IMR-90 (cell line): Measurements from ENCODE around the gene NISCH. TPM values are rescaled to one million over a fixed set of nuclear protein-coding genes. Genes with fewer than 3 reads are reported as not detected.

Source experiments
- ATAC-seq: fragments of 200-7000 bp; cut with Tn5 transposase; 2 replicates; pipeline ENCODE4 v1.9.1; 2020; ENCODE audit warnings: low read depth, mild to moderate bottlenecking, moderate library complexity
- BruUV-seq: library from RNA; stranded (reverse); fragments of 400-500 nt; replicated peaks from 2 replicates; lab custom pipeline; 2021; lab: Mats Ljungman, UMichigan
- CTCF ChIA-PET: fragments of 300-600 bp; formaldehyde crosslinking; extraction: SDS; loops from one replicate; lab custom pipeline; 2021; ENCODE audit warnings: antibody characterized with exemption; lab: Yijun Ruan, JAX
- POLR2A ChIA-PET: fragments of 300-600 bp; sonication (Branson Sonifier 250); formaldehyde crosslinking; loops from one replicate; lab custom pipeline; 2022; ENCODE audit warnings: antibody characterized with exemption; ENCODE audit not compliant: unreplicated experiment; lab: Charles Lee
- DNase-seq: peaks from one replicate; pipeline ENCODE4 v3.0.0; 2013
- H2AFZ ChIP-seq: replicated peaks from 2 replicates; pipeline ENCODE3; 2013; ENCODE audit warnings: low read length, mild to moderate bottlenecking; ENCODE audit not compliant: poor library complexity
- H2AK5ac ChIP-seq: 2 replicates; pipeline ENCODE4 v1.6.1; 2013; ENCODE audit warnings: low read depth, low read length, inconsistent platforms
- H2AK9ac ChIP-seq: replicated peaks from 2 replicates; pipeline ENCODE3; 2013; ENCODE audit warnings: mild to moderate bottlenecking, low read depth, low read length, moderate library complexity; ENCODE audit not compliant: poor library complexity
- H2BK120ac ChIP-seq: 2 replicates; pipeline ENCODE4 v1.6.1; 2013; ENCODE audit warnings: low read depth, low read length, inconsistent platforms
- H2BK15ac ChIP-seq: 3 replicates; pipeline ENCODE4 v1.6.1; 2013; ENCODE audit warnings: low read depth, low read length, inconsistent platforms
- H2BK20ac ChIP-seq: 2 replicates; pipeline ENCODE4 v1.6.1; 2013; ENCODE audit warnings: low read depth, mild to moderate bottlenecking, inconsistent platforms, low read length, moderate library complexity
- H2BK5ac ChIP-seq: 2 replicates; pipeline ENCODE4 v1.6.1; 2013; ENCODE audit warnings: mild to moderate bottlenecking, low read depth, low read length, inconsistent platforms; ENCODE audit not compliant: poor library complexity, severe bottlenecking
- H3K14ac ChIP-seq: replicated peaks from 2 replicates; pipeline ENCODE4 v1.6.1; 2013; ENCODE audit warnings: low read depth, low read length, inconsistent platforms
- H3K18ac ChIP-seq: 2 replicates; pipeline ENCODE4 v1.6.1; 2013; ENCODE audit warnings: low read depth, low read length, control low read depth
- H3K23ac ChIP-seq: 2 replicates; pipeline ENCODE4 v1.6.1; 2013; ENCODE audit warnings: low read depth, low read length, inconsistent platforms
- H3K27ac ChIP-seq: 2 replicates; pipeline ENCODE4 v1.5.1; 2013; ENCODE audit warnings: mild to moderate bottlenecking, control low read depth, low read length; ENCODE audit not compliant: insufficient read depth
- H3K27me3 ChIP-seq: 2 replicates; pipeline ENCODE4 v1.6.1; 2013; ENCODE audit warnings: low read length; ENCODE audit not compliant: control insufficient read depth, insufficient read depth
- H3K36me3 ChIP-seq: 2 replicates; pipeline ENCODE4 v1.6.1; 2013; ENCODE audit warnings: low read length, mixed read lengths; ENCODE audit not compliant: control insufficient read depth, insufficient read depth
- H3K4ac ChIP-seq: 2 replicates; pipeline ENCODE4 v1.6.1; 2013; ENCODE audit warnings: low read depth, low read length, inconsistent platforms
- H3K4me1 ChIP-seq: 2 replicates; pipeline ENCODE4 v1.6.1; 2013; ENCODE audit warnings: low read length, mixed read lengths; ENCODE audit not compliant: control insufficient read depth, insufficient read depth
- H3K4me2 ChIP-seq: 2 replicates; pipeline ENCODE4 v1.6.1; 2013; ENCODE audit warnings: low read depth, mild to moderate bottlenecking, control low read depth, low read length, moderate library complexity
- H3K4me3 ChIP-seq: 2 replicates; pipeline ENCODE4 v1.5.1; 2013; ENCODE audit warnings: low read depth, mild to moderate bottlenecking, control low read depth, low read length, moderate library complexity; ENCODE audit not compliant: insufficient read depth
- H3K56ac ChIP-seq: 2 replicates; pipeline ENCODE4 v1.6.1; 2013; ENCODE audit warnings: low read length, inconsistent platforms; ENCODE audit not compliant: insufficient read depth; ENCODE audit errors: extremely low read depth
- H3K79me1 ChIP-seq, 2 experiments: 2 replicates each; pipeline ENCODE4 v1.6.1; 2013; ENCODE audit warnings: low read length in 2 of 2, inconsistent platforms in 1 of 2, low read depth in 1 of 2
- H3K9ac ChIP-seq: 2 replicates; pipeline ENCODE4 v1.6.1; 2013; ENCODE audit warnings: low read depth, low read length, control low read depth
- H3K9me1 ChIP-seq: 2 replicates; pipeline ENCODE4 v1.6.1; 2013; ENCODE audit warnings: low read length, inconsistent platforms; ENCODE audit not compliant: insufficient read depth
- H3K9me3 ChIP-seq: 2 replicates; pipeline ENCODE4 v1.6.1; 2013; ENCODE audit warnings: low read length; ENCODE audit not compliant: control insufficient read depth, insufficient read depth
- H4K20me1 ChIP-seq: 2 replicates; pipeline ENCODE4 v1.6.1; 2013; ENCODE audit warnings: low read length, inconsistent platforms; ENCODE audit not compliant: insufficient read depth
- H4K5ac ChIP-seq: 2 replicates; pipeline ENCODE4 v1.6.1; 2013; ENCODE audit warnings: mild to moderate bottlenecking, low read depth, low read length, control low read depth
- H4K8ac ChIP-seq, 2 experiments: 2 replicates each; pipeline ENCODE4 v1.6.1; 2013; ENCODE audit warnings: low read depth in 2 of 2, low read length in 2 of 2, control low read depth in 1 of 2, inconsistent platforms in 1 of 2
- H4K91ac ChIP-seq: 2 replicates; pipeline ENCODE4 v1.6.1; 2013; ENCODE audit warnings: low read depth, low read length, inconsistent platforms; ENCODE audit not compliant: insufficient read depth
- FOS ChIP-seq: fragments of 150-350 bp; IDR thresholded peaks from 2 replicates; pipeline ENCODE4 v1.6.1; 2016; ENCODE audit warnings: low read depth, low read length
- RAD21 ChIP-seq: IDR thresholded peaks from 2 replicates; pipeline ENCODE4 v1.6.1; 2012; ENCODE audit warnings: low read length, improper control_type of control experiment
- RCOR1 ChIP-seq: IDR thresholded peaks from 2 replicates; pipeline ENCODE4 v1.6.1; 2012; ENCODE audit warnings: mild to moderate bottlenecking, low read length, improper control_type of control experiment; ENCODE audit not compliant: insufficient replicate concordance
- WGBS, 2 experiments: methylation state at CpG; one replicate each; pipeline versions ENCODE4 v1.1.5 to v1.1.7; 2013; ENCODE audit warnings: missing lambda C conversion rate in 2 of 2; ENCODE audit not compliant: insufficient read length in 1 of 2; ENCODE audit errors: extremely low coverage in 2 of 2; 5-methylcytosine and 5-hydroxymethylcytosine counted together
- dilution Hi-C: fragments of 300-500 bp; cut with HindIII; formaldehyde crosslinking; loops from one replicate; pipeline ENCODE4 v1.14.3; 2018; ENCODE audit warnings: low sequenced_read_pairs; ENCODE audit not compliant: unreplicated experiment
- in situ Hi-C: fragments of 300-500 bp; cut with MboI; formaldehyde crosslinking; loops from 3 replicates; pipeline ENCODE4 v1.14.3; 2019; ENCODE audit warnings: low sequenced_read_pairs, inconsistent platforms, mixed read lengths
- intact Hi-C: fragments of 100-400 bp; cut with micrococcal nuclease; formaldehyde crosslinking; loops from 2 replicates; pipeline ENCODE4 v1.10.0; 2022
- polyA plus RNA-seq, 3 experiments: library from polyadenylated mRNA; depleted of rRNA; stranded (reverse); fragments of >200 nt; gene quantifications; 2 replicates each; pipeline ENCODE4 v1.2.3, GENCODE V29; 2012; ENCODE audit warnings: low replicate concordance in 1 of 3
- total RNA-seq: library from RNA; depleted of rRNA; stranded (reverse); fragments of >200 nt; gene quantifications from 2 replicates; pipeline ENCODE4 v1.2.3, GENCODE V29; 2012

NISCH gene
- total and polyA plus RNA-seq, 2 of the 4 experiments (the other 2 are of a cell fraction), result 36.9 to 86.0 TPM

GRCh38 chr3:52438579-52439425 is 16.6 kb upstream of the NISCH start:
- Histone ChIP-seq H3K27ac (no peak overlapping the region), H2AK9ac (no peak overlapping the region), H3K56ac (no peak overlapping the region), H2BK15ac (no peak overlapping the region), H3K14ac (no peak overlapping the region), H3K9me3 (no peaks in the 10 kb centered on the region), H3K18ac (no peak overlapping the region), H4K91ac (no peak overlapping the region), H3K27me3 (peaks cover 13% of the 10 kb centered on the region), H4K8ac (no peak overlapping the region), H2BK20ac (no peak overlapping the region), H2AFZ (no peak overlapping the region), H3K4me2 (no peak overlapping the region), H2BK120ac (no peak overlapping the region), H2BK5ac (no peak overlapping the region), H3K4ac (no peak overlapping the region), H3K9ac (no peak overlapping the region), H2AK5ac (no peak overlapping the region), H3K4me3 (no peak overlapping the region), H4K20me1 (no peaks in the 10 kb centered on the region; the same call in 1 of the 2 replicates), H3K36me3 (no peaks in the 10 kb centered on the region), H4K5ac (no peak overlapping the region), H3K23ac (no peak overlapping the region), H3K4me1 (peaks cover 8% of the 10 kb centered on the region; the same call in 1 of the 2 replicates), H3K79me1 (no peaks in the 10 kb centered on the region), H3K9me1 (no peaks in the 10 kb centered on the region)
- TF ChIP-seq RAD21 (no peak), RCOR1 (no peak), FOS (no peak)
- in situ Hi-C loops (no loop called here), dilution Hi-C loops (no loop called here), intact Hi-C loops (no loop called here)
- CTCF ChIA-PET, result no interaction called here
- BruUV-seq, result no TSS peak
- WGBS, 2 experiments, result 100% methylated on average over 1 of the region's 9 CpGs; no CpG with 5 or more reads in 1 of the 2 experiments
- DNase-seq, result no peak
- ATAC-seq, result no peak
- POLR2A ChIA-PET, result no interaction called here
